Body of pancreas (tissue), 4 donors: ENCODE measurements around the gene GRID2. TPM values are rescaled to one million over a fixed set of nuclear protein-coding genes. Genes with fewer than 3 reads are reported as not detected.
"Not testable (repeated sequence)": the region's sequence is repeated elsewhere in the genome, so short reads cannot be mapped to it uniquely, and the experiment has no call there.

Experiments used
- ATAC-seq: fragments of 150-250 bp; one replicate; pipeline ENCODE4 v1.9.1; 2016
- DNase-seq, 4 donors: peaks; one replicate each; pipeline ENCODE4 v3.0.0-alpha.2; 2019
- H3K27ac ChIP-seq, 4 donors: fragments of 200-600 bp; sonication (generic); 1 replicate in 3 of 4; 2 replicates in 1 of 4; pipeline versions ENCODE4 v1.5.1 to v1.6.1; 2016 to 2019; ENCODE audit warnings: mild to moderate bottlenecking in 1 of 4, mixed read lengths in 1 of 4, moderate library complexity in 1 of 4
- H3K27me3 ChIP-seq, 2 donors: fragments of 200-600 bp; sonication (generic); one replicate each; pipeline ENCODE4 v1.6.0; 2016; ENCODE audit warnings: mild to moderate bottlenecking in 1 of 2
- H3K36me3 ChIP-seq, 2 donors: fragments of 200-600 bp; sonication (generic); replicated peaks in 1 of 2; 2 replicates each; pipeline ENCODE4 v1.5.1; 2016; ENCODE audit warnings: low read depth in 2 of 2; ENCODE audit not compliant: insufficient read depth in 1 of 2
- H3K4me1 ChIP-seq: fragments of 200-600 bp; sonication (generic); one replicate; pipeline ENCODE4 v1.6.0; 2016
- H3K4me3 ChIP-seq, 2 donors: fragments of 200-600 bp; sonication (generic); 1 replicate in 1 of 2; 2 replicates in 1 of 2; pipeline ENCODE4 v1.5.1; 2016 to 2019
- H3K9me3 ChIP-seq, 3 donors: fragments of 200-600 bp; sonication (generic); 1 replicate in 2 of 3; 2 replicates in 1 of 3; pipeline ENCODE4 v1.5.1; 2016
- POLR2A ChIP-seq, 3 donors: fragments of 450-650 bp; IDR thresholded peaks; one replicate each; pipeline ENCODE4 v1.6.1; 2016; ENCODE audit warnings: antibody characterized with exemption in 3 of 3, mild to moderate bottlenecking in 2 of 3
- WGBS, 2 donors: methylation state at CpG; one replicate each; pipeline ENCODE4 v1.1.5; 2017; 5-methylcytosine and 5-hydroxymethylcytosine counted together
- intact Hi-C: fragments of 100-400 bp; cut with DNase I; formaldehyde crosslinking; loops from one replicate; pipeline ENCODE4 v1.15.1; 2023
- total RNA-seq, 2 donors: library from RNA; depleted of rRNA; stranded (reverse); fragments of >200 nt; gene quantifications; one replicate each; pipeline ENCODE4 v1.1.0, GENCODE V29; 2016
- TF ChIP-seq, protein P1 (sequence below), 7 experiments: fragments of 450-650 bp in 4 of 7; fragments of 200-600 bp in 3 of 7; sonication (generic) in 3 of 7; IDR thresholded peaks; one replicate each; pipeline ENCODE4 v1.5.1; 2016 to 2019; ENCODE audit warnings: antibody characterized with exemption in 7 of 7

GRID2 gene
- total RNA-seq, 2 donors from 2014 or later, result not detected

DNA sequence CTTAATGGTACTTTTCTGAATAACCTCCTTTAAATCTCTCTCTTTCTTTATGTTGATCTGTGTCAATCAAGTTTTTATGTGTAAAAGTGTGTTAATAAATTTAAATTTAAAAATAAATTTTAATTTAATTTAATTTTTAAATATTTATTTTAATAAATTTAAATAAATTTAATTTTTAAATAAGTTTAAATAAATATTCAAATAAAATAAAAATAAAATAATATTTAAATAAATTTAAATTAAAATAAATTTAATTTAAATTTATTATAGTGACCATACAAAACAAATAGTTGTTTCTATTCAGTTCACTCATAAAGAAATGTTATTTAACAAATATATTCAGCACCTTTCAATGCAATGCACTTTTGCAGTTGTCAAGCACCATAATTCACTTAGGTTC is 146.9 kb downstream of the GRID2 start:
- Histone ChIP-seq H3K27ac (no peak overlapping the region), H3K9me3 (no peaks in the 10 kb centered on the region), H3K27me3 (no peaks in the 10 kb centered on the region), H3K36me3 (no peaks in the 10 kb centered on the region), H3K4me1 (no peaks in the 10 kb centered on the region), H3K4me3 (no peak overlapping the region)
- TF ChIP-seq POLR2A (IDR thresholded peaks at IDR 0.05), result no peak
- TF ChIP-seq, protein P1, sequence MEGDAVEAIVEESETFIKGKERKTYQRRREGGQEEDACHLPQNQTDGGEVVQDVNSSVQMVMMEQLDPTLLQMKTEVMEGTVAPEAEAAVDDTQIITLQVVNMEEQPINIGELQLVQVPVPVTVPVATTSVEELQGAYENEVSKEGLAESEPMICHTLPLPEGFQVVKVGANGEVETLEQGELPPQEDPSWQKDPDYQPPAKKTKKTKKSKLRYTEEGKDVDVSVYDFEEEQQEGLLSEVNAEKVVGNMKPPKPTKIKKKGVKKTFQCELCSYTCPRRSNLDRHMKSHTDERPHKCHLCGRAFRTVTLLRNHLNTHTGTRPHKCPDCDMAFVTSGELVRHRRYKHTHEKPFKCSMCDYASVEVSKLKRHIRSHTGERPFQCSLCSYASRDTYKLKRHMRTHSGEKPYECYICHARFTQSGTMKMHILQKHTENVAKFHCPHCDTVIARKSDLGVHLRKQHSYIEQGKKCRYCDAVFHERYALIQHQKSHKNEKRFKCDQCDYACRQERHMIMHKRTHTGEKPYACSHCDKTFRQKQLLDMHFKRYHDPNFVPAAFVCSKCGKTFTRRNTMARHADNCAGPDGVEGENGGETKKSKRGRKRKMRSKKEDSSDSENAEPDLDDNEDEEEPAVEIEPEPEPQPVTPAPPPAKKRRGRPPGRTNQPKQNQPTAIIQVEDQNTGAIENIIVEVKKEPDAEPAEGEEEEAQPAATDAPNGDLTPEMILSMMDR (IDR thresholded peaks at IDR 0.05), result no peak
- intact Hi-C loops, result no loop called here
- DNase-seq, result no peak
- ATAC-seq, result no peak

DNA sequence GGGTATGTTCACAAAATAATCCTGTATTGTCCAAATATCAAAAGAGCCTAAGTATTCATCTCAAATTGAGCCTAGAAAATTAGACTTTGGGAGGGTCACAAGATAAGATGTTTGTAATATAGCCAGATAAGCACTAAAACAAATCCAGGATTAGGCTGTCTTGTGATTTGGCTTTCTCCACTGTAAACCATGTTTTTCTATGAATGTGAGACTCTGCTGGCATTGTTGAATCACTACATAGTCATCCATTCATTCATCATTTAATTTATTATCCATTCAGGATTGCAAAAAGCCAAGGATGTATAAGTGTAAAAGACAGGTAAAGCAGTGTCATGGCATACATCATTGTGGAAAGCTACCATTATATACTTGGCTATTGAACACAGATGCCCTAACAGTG is 148.0 kb downstream of the GRID2 start:
- Histone ChIP-seq H3K4me1 (no peaks in the 10 kb centered on the region), H3K27me3 (no peaks in the 10 kb centered on the region), H3K9me3 (no peaks in the 10 kb centered on the region), H3K36me3 (no peaks in the 10 kb centered on the region), H3K4me3 (no peak overlapping the region), H3K27ac (no peak overlapping the region)
- ATAC-seq (no peak), DNase-seq (no peak)
- intact Hi-C loops, result no loop called here
- TF ChIP-seq POLR2A (IDR thresholded peaks at IDR 0.05), result no peak
- TF ChIP-seq, protein P1 (IDR thresholded peaks at IDR 0.05), result no peak

DNA sequence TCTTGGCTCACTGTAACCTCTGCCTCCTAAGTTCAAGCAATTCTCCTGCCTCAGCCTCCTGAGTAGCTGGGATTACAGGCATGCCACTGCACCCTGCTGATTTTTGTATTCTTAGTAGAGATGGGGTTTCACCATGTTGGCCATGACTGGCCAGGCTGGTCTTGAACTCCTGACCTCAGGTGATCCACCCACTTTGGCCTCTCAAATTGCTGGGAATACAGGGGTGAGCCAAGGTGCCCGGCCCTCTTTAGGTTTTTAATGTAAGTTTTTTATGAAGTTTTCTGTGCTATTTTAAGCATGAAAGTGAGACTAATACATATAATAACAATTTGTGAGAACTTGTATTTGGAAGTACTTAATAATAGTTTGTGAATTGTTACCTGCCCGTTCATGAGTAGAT is 148.6 kb downstream of the GRID2 start:
- H3K27me3 ChIP-seq, DNase-seq, H3K36me3 ChIP-seq, H3K4me1 ChIP-seq, H3K4me3 ChIP-seq, H3K9me3 ChIP-seq, intact Hi-C loops, ATAC-seq, H3K27ac ChIP-seq: not testable (repeated sequence)
- WGBS, 2 donors, result 79 to 83% methylated on average over 2 of the region's 2 CpGs

DNA sequence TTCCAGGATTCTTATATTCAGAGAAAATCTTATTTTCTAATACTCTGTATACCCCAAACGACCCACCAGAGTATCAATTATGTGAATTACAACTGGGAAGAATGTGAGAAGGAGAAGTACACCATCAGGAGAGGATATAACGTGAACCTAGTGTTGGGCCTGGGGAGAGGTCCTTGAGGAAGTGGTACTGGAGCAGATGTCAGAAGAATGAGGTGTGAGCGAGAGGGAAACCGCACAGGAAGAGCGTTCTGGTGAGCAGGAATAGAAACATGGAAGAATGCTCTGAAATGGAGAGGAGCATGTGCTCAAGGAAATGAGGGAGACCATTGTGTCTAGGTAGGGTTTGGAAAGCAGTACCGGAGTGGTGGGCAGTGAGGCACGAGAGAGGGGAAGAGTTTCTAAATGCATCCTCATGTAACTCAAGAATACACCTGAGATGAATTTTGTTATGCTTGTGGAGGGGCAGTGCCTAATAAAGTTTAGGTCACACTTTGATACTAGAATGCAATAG is 151.6 kb downstream of the GRID2 start:
- Histone ChIP-seq H3K9me3 (no peaks in the 10 kb centered on the region), H3K27me3 (no peaks in the 10 kb centered on the region), H3K36me3 (no peaks in the 10 kb centered on the region), H3K27ac (no peak overlapping the region), H3K4me1 (no peaks in the 10 kb centered on the region), H3K4me3 (no peak overlapping the region)
- intact Hi-C loops, result no loop called here
- TF ChIP-seq, protein P1 (IDR thresholded peaks at IDR 0.05), result no peak
- TF ChIP-seq POLR2A (IDR thresholded peaks at IDR 0.05), result no peak
- DNase-seq (no peak), ATAC-seq (no peak)
- WGBS, 2 donors, result 73 to 80% methylated on average over 7 of the region's 7 CpGs

DNA sequence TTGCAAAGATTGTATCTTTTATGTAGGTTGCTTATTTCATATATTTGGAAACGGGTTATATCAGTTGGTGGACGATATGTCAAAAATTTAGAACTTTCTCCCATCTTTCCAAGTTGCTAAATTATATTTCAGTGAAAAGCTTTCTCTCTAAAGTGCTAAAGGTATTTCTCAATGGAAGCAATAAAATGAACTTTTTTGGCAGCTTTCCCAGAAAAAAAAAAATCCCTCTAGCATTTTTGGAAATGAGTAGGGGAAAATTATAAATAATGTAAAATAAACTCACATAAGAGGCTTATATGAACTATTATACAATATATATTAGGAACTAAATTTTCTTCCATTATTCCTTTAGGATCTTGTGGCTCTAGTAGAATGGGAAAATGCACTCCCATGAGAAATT is 152.2 kb downstream of the GRID2 start:
- H3K36me3 ChIP-seq, result no peaks in the 10 kb centered on the region
- TF ChIP-seq, protein P1 (IDR thresholded peaks at IDR 0.05), result no peak
- TF ChIP-seq POLR2A (IDR thresholded peaks at IDR 0.05), result no peak
- WGBS, 2 donors, result 37 to 40% methylated on average over 2 of the region's 2 CpGs
- no peak overlapping the region for H3K4me3 ChIP-seq
- H3K27ac ChIP-seq, result no peak overlapping the region
- no peaks in the 10 kb centered on the region for H3K27me3 ChIP-seq
- intact Hi-C loops, result no loop called here
- no peaks in the 10 kb centered on the region for H3K4me1 ChIP-seq
- no peak for ATAC-seq
- no peak for DNase-seq
- H3K9me3 ChIP-seq, result no peaks in the 10 kb centered on the region
